Neuronal stem cell (in vitro differentiated cells): Measurements from ENCODE around the gene SNX3. TPM values are rescaled to one million over a fixed set of nuclear protein-coding genes. Genes with fewer than 3 reads are reported as not detected.
"Not testable (repeated sequence)": the region's sequence is repeated elsewhere in the genome, so short reads cannot be mapped to it uniquely, and the experiment has no call there.

Experiments used
- DNase-seq: peaks from one replicate; pipeline ENCODE4 v3.0.0-alpha.2; 2013; ENCODE audit warnings: low spot score
- H2AFZ ChIP-seq: one replicate; pipeline ENCODE4 v1.6.1; 2013; ENCODE audit warnings: mild to moderate bottlenecking, low read length, inconsistent platforms
- H2AK5ac ChIP-seq: 2 replicates; pipeline ENCODE4 v1.6.1; 2013; ENCODE audit warnings: low read depth, mild to moderate bottlenecking, inconsistent platforms, low read length, moderate library complexity, mixed read lengths
- H2BK120ac ChIP-seq: 2 replicates; pipeline ENCODE4 v1.6.1; 2013; ENCODE audit warnings: low read depth, mild to moderate bottlenecking, inconsistent platforms, low read length, moderate library complexity, mixed read lengths
- H2BK12ac ChIP-seq: one replicate; pipeline ENCODE4 v1.6.1; 2013; ENCODE audit warnings: low read length, inconsistent platforms
- H2BK15ac ChIP-seq: 2 replicates; pipeline ENCODE4 v1.6.1; 2013; ENCODE audit warnings: mild to moderate bottlenecking, low read length, inconsistent platforms, mixed read lengths
- H2BK5ac ChIP-seq: one replicate; pipeline ENCODE4 v1.6.1; 2013; ENCODE audit warnings: inconsistent platforms, mild to moderate bottlenecking, low read length, moderate library complexity
- H3K14ac ChIP-seq: one replicate; pipeline ENCODE4 v1.6.1; 2013; ENCODE audit warnings: low read length, inconsistent platforms
- H3K18ac ChIP-seq: 2 replicates; pipeline ENCODE4 v1.6.1; 2013; ENCODE audit warnings: low read length, inconsistent platforms
- H3K23ac ChIP-seq: 2 replicates; pipeline ENCODE4 v1.6.1; 2013; ENCODE audit warnings: low read depth, mild to moderate bottlenecking, mixed read lengths, low read length, inconsistent platforms; ENCODE audit not compliant: poor library complexity
- H3K27ac ChIP-seq: replicated peaks from 3 replicates; pipeline ENCODE4 v1.5.1; 2013; ENCODE audit warnings: low read length, inconsistent platforms
- H3K27me3 ChIP-seq, 3 experiments: 2 replicates each; pipeline ENCODE4 v1.6.1; 2013; ENCODE audit warnings: low read length in 3 of 3, mild to moderate bottlenecking in 2 of 3, inconsistent platforms in 1 of 3, low read depth in 1 of 3, mixed read lengths in 1 of 3, moderate library complexity in 1 of 3; ENCODE audit not compliant: control insufficient read depth in 3 of 3, insufficient read depth in 3 of 3
- H3K36me3 ChIP-seq, 2 donors: replicated peaks in 1 of 2; 2 replicates each; pipeline ENCODE4 v1.6.1; 2013; ENCODE audit warnings: low read length in 2 of 2; ENCODE audit not compliant: control insufficient read depth in 2 of 2, insufficient read depth in 2 of 2
- H3K4ac ChIP-seq: 2 replicates; pipeline ENCODE4 v1.6.1; 2013; ENCODE audit warnings: inconsistent platforms, mild to moderate bottlenecking, low read length, moderate library complexity
- H3K4me1 ChIP-seq, 2 donors: 1 replicate in 1 of 2; 2 replicates in 1 of 2; pipeline ENCODE4 v1.6.1; 2013; ENCODE audit warnings: low read length in 2 of 2, low read depth in 1 of 2; ENCODE audit not compliant: control insufficient read depth in 2 of 2, insufficient read depth in 1 of 2
- H3K4me2 ChIP-seq: one replicate; pipeline ENCODE4 v1.6.1; 2013; ENCODE audit warnings: mild to moderate bottlenecking, low read length, inconsistent platforms; ENCODE audit not compliant: insufficient read depth, poor library complexity, severe bottlenecking
- H3K4me3 ChIP-seq, 2 donors: 2 replicates each; pipeline ENCODE4 v1.5.1; 2013; ENCODE audit warnings: low read length in 2 of 2, mild to moderate bottlenecking in 2 of 2, inconsistent platforms in 1 of 2, moderate library complexity in 1 of 2
- H3K79me1 ChIP-seq: one replicate; pipeline ENCODE4 v1.6.1; 2013; ENCODE audit warnings: low read depth, mild to moderate bottlenecking, inconsistent platforms, low read length, moderate library complexity
- H3K9ac ChIP-seq: one replicate; pipeline ENCODE4 v1.6.1; 2013; ENCODE audit warnings: mild to moderate bottlenecking, low read depth, low read length, inconsistent platforms; ENCODE audit not compliant: poor library complexity
- H3K9me3 ChIP-seq, 2 donors: replicated peaks in 1 of 2; 2 replicates each; pipeline versions ENCODE3 to v1.6.1; 2013; ENCODE audit warnings: low read length in 2 of 2, mild to moderate bottlenecking in 2 of 2, inconsistent platforms in 1 of 2, low read depth in 1 of 2, mixed read lengths in 1 of 2, moderate library complexity in 1 of 2; ENCODE audit not compliant: control insufficient read depth in 2 of 2, insufficient read depth in 1 of 2
- H4K8ac ChIP-seq: one replicate; pipeline ENCODE4 v1.6.1; 2013; ENCODE audit warnings: low read depth, mild to moderate bottlenecking, inconsistent platforms, low read length, moderate library complexity
- H4K91ac ChIP-seq: one replicate; pipeline ENCODE4 v1.6.1; 2013; ENCODE audit warnings: low read length, low read depth, mild to moderate bottlenecking, inconsistent platforms; ENCODE audit not compliant: poor library complexity
- WGBS, 2 donors: extraction: QIAGEN DNeasy Blood & Tissue Kit; methylation state at CpG; one replicate each; pipeline ENCODE4 v1.1.7; 2013; ENCODE audit warnings: missing lambda C conversion rate in 2 of 2, mixed read lengths in 1 of 2; ENCODE audit not compliant: insufficient read length in 2 of 2, insufficient replicate concordance in 1 of 2; ENCODE audit errors: extremely low coverage in 2 of 2; 5-methylcytosine and 5-hydroxymethylcytosine counted together
- polyA plus RNA-seq, 2 experiments: library from polyadenylated mRNA; stranded (reverse); fragments of 200-250 nt; gene quantifications; one replicate each; pipeline ENCODE4 v1.2.3, GENCODE V29; 2013

The SNX3 gene
- 100 TPM for polyA plus RNA-seq (2013, experiment 1 of 2)
- 102 TPM for polyA plus RNA-seq (2013, experiment 2 of 2)

GRCh38 chr6:108260809-108261569 lies at the start of gene SNX3:
Gene SNX3 (minus strand): TSS chr6:108261040. CDS start chr6:108260921, 119 bp downstream.
- Histone ChIP-seq H2BK120ac (peak within 1 kb of the TSS; percentile 31), H3K14ac (peak within 1 kb of the TSS; percentile 94), H2BK5ac (peak within 1 kb of the TSS; percentile 98), H3K79me1 (no peaks in the 10 kb centered on the region), H3K23ac (peak within 1 kb of the TSS; percentile 85), H3K9ac (peak within 1 kb of the TSS; percentile 86), H2AFZ (peak within 1 kb of the TSS; percentile 91), H3K4me2 (peak within 1 kb of the TSS; percentile 80), H3K4ac (peak within 1 kb of the TSS; percentile 37), H4K8ac (peak within 1 kb of the TSS; percentile 43), H2BK15ac (peak within 1 kb of the TSS; percentile 85), H2BK12ac (no peak within 1 kb of the TSS), H3K27me3 (no peaks in the 10 kb centered on the region), H3K18ac (peak within 1 kb of the TSS; percentile 98), H3K4me3 (peak within 1 kb of the TSS; percentile 61 to 96), H4K91ac (no peak within 1 kb of the TSS), H3K4me1 (peaks cover 0 to 3% of the 10 kb centered on the region in 2 donors), H3K27ac (peak within 1 kb of the TSS; percentile 90), H3K36me3 (peaks cover 0 to 21% of the 10 kb centered on the region in 2 donors), H2AK5ac (peak within 1 kb of the TSS; percentile 75), H3K9me3 (no peaks in the 10 kb centered on the region)
- WGBS, 2 donors = no CpG with 5 or more reads among the region's 83 CpGs
- DNase-seq = peak; percentile 92

GRCh38 chr6:108309844-108310243 lies 49.0 kb upstream of the SNX3 start:
- Histone ChIP-seq H3K27me3 (no peaks in the 10 kb centered on the region), H3K79me1 (no peaks in the 10 kb centered on the region), H4K8ac (no peak overlapping the region), H3K23ac (no peak overlapping the region), H3K4me3 (no peak overlapping the region), H3K36me3 (no peaks in the 10 kb centered on the region), H4K91ac (no peak overlapping the region), H3K4me2 (no peak overlapping the region), H3K18ac (no peak overlapping the region), H3K27ac (no peak overlapping the region), H2BK120ac (no peak overlapping the region), H3K9ac (no peak overlapping the region), H3K14ac (no peak overlapping the region), H2AFZ (no peak overlapping the region), H3K9me3 (no peaks in the 10 kb centered on the region), H3K4ac (no peak overlapping the region), H2BK12ac (no peak overlapping the region), H2BK5ac (no peak overlapping the region), H2BK15ac (no peak overlapping the region), H2AK5ac (no peak overlapping the region), H3K4me1 (peaks cover 0 to 1% of the 10 kb centered on the region in 2 donors)
- WGBS, 2 donors = no CpG with 5 or more reads among the region's 5 CpGs
- DNase-seq = no peak

DNA sequence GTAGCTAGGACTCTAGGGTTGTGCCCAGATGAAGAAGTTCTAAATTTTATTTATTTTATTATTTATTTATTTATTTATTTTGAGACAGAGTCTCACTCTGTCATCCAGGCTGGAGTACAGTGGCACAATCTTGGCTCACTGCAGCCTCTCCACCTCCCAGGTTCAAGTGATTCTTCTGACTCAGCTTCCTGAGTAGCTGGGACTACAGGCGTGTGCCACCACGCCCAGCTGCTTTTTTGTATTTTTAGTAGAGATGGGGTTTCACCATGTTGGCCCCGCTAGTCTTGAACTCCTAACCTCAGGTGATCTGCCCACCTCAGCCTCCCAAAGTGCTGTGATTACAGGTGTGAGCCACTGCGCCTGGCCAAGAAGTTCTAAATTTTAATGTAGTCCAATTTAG lies 47.8 kb upstream of the SNX3 start:
- H3K4ac ChIP-seq, H4K91ac ChIP-seq, H3K27ac ChIP-seq, H3K18ac ChIP-seq, H3K23ac ChIP-seq, H3K27me3 ChIP-seq, H2BK5ac ChIP-seq, H3K9ac ChIP-seq, H4K8ac ChIP-seq, H3K4me1 ChIP-seq, H3K36me3 ChIP-seq, H3K4me3 ChIP-seq, H2AK5ac ChIP-seq, H3K9me3 ChIP-seq, H2BK120ac ChIP-seq, H3K79me1 ChIP-seq, H3K14ac ChIP-seq, H2BK15ac ChIP-seq, DNase-seq, H2BK12ac ChIP-seq, H2AFZ ChIP-seq, H3K4me2 ChIP-seq: not testable (repeated sequence)
- no CpG with 5 or more reads among the region's 4 CpGs for WGBS, 2 donors

DNA sequence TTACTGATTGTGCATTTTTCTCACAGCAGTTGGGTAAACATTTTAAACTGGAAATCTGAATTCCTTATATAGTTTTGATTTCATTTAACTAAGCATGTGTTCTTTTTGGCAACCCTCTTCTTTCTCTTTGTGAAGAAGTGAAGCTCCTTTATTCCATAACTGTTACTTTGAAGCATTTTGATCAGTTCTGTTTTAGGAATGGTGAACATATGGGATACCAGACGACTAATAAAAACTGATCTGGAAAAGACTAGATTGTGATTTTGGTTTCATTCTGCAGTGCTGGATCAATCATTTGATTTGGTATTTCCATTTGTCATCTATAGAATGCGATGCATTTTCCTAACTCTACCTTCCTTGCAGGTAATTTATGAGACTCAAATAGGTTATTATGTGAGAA lies 43.8 kb upstream of the SNX3 start:
- no peak for DNase-seq
- WGBS, 2 donors = no CpG with 5 or more reads among the region's 2 CpGs
- Histone ChIP-seq H2BK120ac (no peak overlapping the region), H2AK5ac (no peak overlapping the region), H3K79me1 (no peaks in the 10 kb centered on the region), H2AFZ (no peak overlapping the region), H4K91ac (no peak overlapping the region), H3K9ac (no peak overlapping the region), H3K14ac (no peak overlapping the region), H3K36me3 (no peaks in the 10 kb centered on the region), H3K27ac (no peak overlapping the region), H3K18ac (no peak overlapping the region), H3K9me3 (no peaks in the 10 kb centered on the region), H2BK15ac (no peak overlapping the region), H4K8ac (no peak overlapping the region), H3K4ac (no peak overlapping the region), H2BK12ac (no peak overlapping the region), H3K27me3 (no peaks in the 10 kb centered on the region), H3K4me1 (no peaks in the 10 kb centered on the region), H2BK5ac (no peak overlapping the region), H3K23ac (no peak overlapping the region), H3K4me2 (no peak overlapping the region), H3K4me3 (no peak overlapping the region)
